Gastrocnemius medialis (tissue), 4 donors: ENCODE data around the gene SEMA3C. TPM values are rescaled to one million over a fixed set of nuclear protein-coding genes. Genes with fewer than 3 reads are reported as not detected.

Experiments used
- ATAC-seq, 2 donors: fragments of 150-250 bp; one replicate each; pipeline ENCODE4 v1.9.1; 2016
- DNase-seq, 2 donors: peaks; one replicate each; pipeline ENCODE4 v3.0.0-alpha.2; 2019
- H3K27ac ChIP-seq, 4 donors: fragments of 200-600 bp; sonication (generic); 1 replicate in 1 of 4; 2 replicates in 3 of 4; pipeline ENCODE4 v1.5.1; 2016 to 2018; ENCODE audit warnings: mild to moderate bottlenecking in 2 of 4, moderate library complexity in 1 of 4
- H3K27me3 ChIP-seq, 3 donors: fragments of 200-600 bp; sonication (generic) in 2 of 3; 1 replicate in 1 of 3; 2 replicates in 2 of 3; pipeline versions ENCODE4 v1.5.1 to v1.6.0; 2016 to 2019; ENCODE audit warnings: mild to moderate bottlenecking in 1 of 3, moderate library complexity in 1 of 3
- H3K36me3 ChIP-seq, 2 donors: fragments of 200-600 bp; sonication (generic) in 1 of 2; one replicate each; pipeline ENCODE4 v1.5.1; 2017 to 2018
- H3K4me1 ChIP-seq, 2 donors: fragments of 200-600 bp; sonication (generic) in 1 of 2; one replicate each; pipeline ENCODE4 v1.5.1; 2016 to 2017; ENCODE audit warnings: mild to moderate bottlenecking in 2 of 2
- H3K4me3 ChIP-seq, 4 donors: fragments of 200-600 bp; sonication (generic) in 3 of 4; 1 replicate in 1 of 4; 2 replicates in 3 of 4; pipeline ENCODE4 v1.5.1; 2016 to 2019; ENCODE audit warnings: mild to moderate bottlenecking in 2 of 4
- H3K9me3 ChIP-seq, 3 donors: fragments of 200-600 bp; sonication (generic) in 2 of 3; 1 replicate in 1 of 3; 2 replicates in 2 of 3; pipeline ENCODE4 v1.5.1; 2016 to 2019
- CTCF ChIP-seq, 5 experiments: fragments of 450-650 bp in 3 of 5; fragments of 200-600 bp in 2 of 5; sonication (generic) in 2 of 5; IDR thresholded peaks in 4 of 5; conservative IDR thresholded peaks in 1 of 5; 1 replicate in 4 of 5; 2 replicates in 1 of 5; pipeline ENCODE4 v1.5.1; 2016 to 2019; ENCODE audit warnings: antibody characterized with exemption in 5 of 5, mild to moderate bottlenecking in 3 of 5, moderate library complexity in 3 of 5
- POLR2A ChIP-seq, 2 donors: fragments of 450-650 bp; IDR thresholded peaks; one replicate each; pipeline ENCODE4 v1.6.1; 2017; ENCODE audit warnings: antibody characterized with exemption in 2 of 2, mild to moderate bottlenecking in 2 of 2, moderate library complexity in 2 of 2
- in situ Hi-C, 4 donors: fragments of 200-750 bp; cut with MboI; loops; one replicate each; pipeline versions ENCODE4 v1.15.0 to v1.8.0; 2017; ENCODE audit warnings: low sequenced_read_pairs in 4 of 4
- intact Hi-C: fragments of 100-400 bp; cut with DNase I; formaldehyde crosslinking; loops from one replicate; pipeline ENCODE4 v1.15.1; 2023; ENCODE audit warnings: low total_unique reads
- total RNA-seq, 4 donors: library from RNA; depleted of rRNA; stranded (reverse); fragments of >200 nt; gene quantifications; one replicate each; pipeline versions ENCODE4 v1.1.0 to v1.2.3, GENCODE V29; 2016

Gene SEMA3C
- total RNA-seq, 4 donors from 2014 or later, result 5.4 to 58.5 (median 30.3) TPM

GRCh38 chr7:80729591-80730320, 189.1 kb downstream of the SEMA3C start:
- Histone ChIP-seq H3K4me1 (no peaks in the 10 kb centered on the region), H3K27me3 (no peaks in the 10 kb centered on the region), H3K9me3 (no peaks in the 10 kb centered on the region), H3K36me3 (no peaks in the 10 kb centered on the region), H3K4me3 (no peak overlapping the region), H3K27ac (no peak overlapping the region)
- no peak for TF ChIP-seq POLR2A (IDR thresholded peaks at IDR 0.05)
- no peak for TF ChIP-seq CTCF (IDR thresholded peaks at IDR 0.05 in 4 of 5, conservative IDR thresholded peaks at IDR 0.05 in 1 of 5)
- in situ Hi-C loops (no loop called here), intact Hi-C loops (loop anchor here (10.0 kb wide), 2 partner anchors 185 to 435 kb away; partner anchors contain the start of gene SEMA3C)
- no peak for DNase-seq
- ATAC-seq, result no peak

- no peaks in the 10 kb centered on the region for H3K9me3 ChIP-seq
- H3K4me1 ChIP-seq, result peaks cover 0 to 4% of the 10 kb centered on the region in 2 donors
- in situ Hi-C loops, result no loop called here
- H3K4me3 ChIP-seq, result no peak overlapping the region
- no peaks in the 10 kb centered on the region for H3K36me3 ChIP-seq
- no peaks in the 10 kb centered on the region for H3K27me3 ChIP-seq
- no peak overlapping the region for H3K27ac ChIP-seq
- no peak for ATAC-seq
- intact Hi-C loops, result loop anchor here (10.0 kb wide), 2 partner anchors 188 to 438 kb away; partner anchors contain the start of gene SEMA3C
- DNase-seq, result no peak
- TF ChIP-seq POLR2A (IDR thresholded peaks at IDR 0.05) (no peak), CTCF (IDR thresholded peaks at IDR 0.05 in 4 of 5, conservative IDR thresholded peaks at IDR 0.05 in 1 of 5) (no peak)
These were observed 192.2 kb downstream of the SEMA3C start for GRCh38 chr7:80726666-80727065.

- in situ Hi-C loops (no loop called here), intact Hi-C loops (loop anchor here (10.0 kb wide), 2 partner anchors 190 to 440 kb away; partner anchors contain the start of gene SEMA3C)
- no peak overlapping the region for H3K27ac ChIP-seq
- no peaks in the 10 kb centered on the region for H3K27me3 ChIP-seq
- no peaks in the 10 kb centered on the region for H3K9me3 ChIP-seq
- DNase-seq, result no peak
- H3K4me3 ChIP-seq, result no peak overlapping the region
- no peak for TF ChIP-seq POLR2A (IDR thresholded peaks at IDR 0.05)
- no peak for TF ChIP-seq CTCF (IDR thresholded peaks at IDR 0.05 in 4 of 5, conservative IDR thresholded peaks at IDR 0.05 in 1 of 5)
- no peaks in the 10 kb centered on the region for H3K36me3 ChIP-seq
- peaks cover 0 to 4% of the 10 kb centered on the region in 2 donors for H3K4me1 ChIP-seq
- no peak for ATAC-seq
These were observed 193.7 kb downstream of the SEMA3C start for GRCh38 chr7:80725181-80725611.

GRCh38 chr7:80724249-80724871, 194.5 kb downstream of the SEMA3C start:
- H3K27ac ChIP-seq, result no peak overlapping the region
- no peak for TF ChIP-seq CTCF (IDR thresholded peaks at IDR 0.05 in 4 of 5, conservative IDR thresholded peaks at IDR 0.05 in 1 of 5)
- no peak for TF ChIP-seq POLR2A (IDR thresholded peaks at IDR 0.05)
- H3K4me3 ChIP-seq, result no peak overlapping the region
- ATAC-seq, result no peak
- peaks cover 0 to 4% of the 10 kb centered on the region in 2 donors for H3K4me1 ChIP-seq
- H3K27me3 ChIP-seq, result no peaks in the 10 kb centered on the region
- H3K36me3 ChIP-seq, result no peaks in the 10 kb centered on the region
- no peaks in the 10 kb centered on the region for H3K9me3 ChIP-seq
- intact Hi-C loops (loop anchor here (10.0 kb wide), 2 partner anchors 190 to 440 kb away; partner anchors contain the start of gene SEMA3C), in situ Hi-C loops (loop anchor here in 2 of 4 donors (25.0 kb wide), 1 partner anchor 538 kb away; no protein-coding TSS in a partner anchor)
- no peak for DNase-seq
